ENCODE measurements around the gene SMARCD1.

GRCh38 chr12:50147281-50147680, 62.1 kb downstream of the SMARCD1 start:
- TF ChIP-seq POLR2A (IDR thresholded peaks at IDR 0.05; ENCODE audit: low read length) (no peak), GATA1 (IDR thresholded peaks at IDR 0.05; ENCODE audit: low read depth, low read length) (no peak)
